Fibroblast of villous mesenchyme (primary cell): ENCODE measurements around the gene SLIT1. TPM values are rescaled to one million over a fixed set of nuclear protein-coding genes. Genes with fewer than 3 reads are reported as not detected.

Source experiments
- DNase-seq: peaks from one replicate; pipeline ENCODE4 v3.0.0-alpha.2; 2010; ENCODE audit warnings: low read depth
- H3K4me3 ChIP-seq: 2 replicates; pipeline ENCODE4 v1.5.1; 2011; ENCODE audit warnings: low read depth, mild to moderate bottlenecking, low read length
- total RNA-seq: library from RNA; depleted of rRNA; stranded (reverse); fragments of >200 nt; gene quantifications from 2 replicates; pipeline ENCODE4 v1.2.3, GENCODE V29; 2012
- TF ChIP-seq, protein P1 (sequence below): IDR thresholded peaks from 2 replicates; pipeline ENCODE4 v1.5.1; 2012; ENCODE audit warnings: low read depth, mild to moderate bottlenecking, low read length; ENCODE audit not compliant: insufficient read depth

The SLIT1 gene
- total RNA-seq, 1 donor = not detected

DNA sequence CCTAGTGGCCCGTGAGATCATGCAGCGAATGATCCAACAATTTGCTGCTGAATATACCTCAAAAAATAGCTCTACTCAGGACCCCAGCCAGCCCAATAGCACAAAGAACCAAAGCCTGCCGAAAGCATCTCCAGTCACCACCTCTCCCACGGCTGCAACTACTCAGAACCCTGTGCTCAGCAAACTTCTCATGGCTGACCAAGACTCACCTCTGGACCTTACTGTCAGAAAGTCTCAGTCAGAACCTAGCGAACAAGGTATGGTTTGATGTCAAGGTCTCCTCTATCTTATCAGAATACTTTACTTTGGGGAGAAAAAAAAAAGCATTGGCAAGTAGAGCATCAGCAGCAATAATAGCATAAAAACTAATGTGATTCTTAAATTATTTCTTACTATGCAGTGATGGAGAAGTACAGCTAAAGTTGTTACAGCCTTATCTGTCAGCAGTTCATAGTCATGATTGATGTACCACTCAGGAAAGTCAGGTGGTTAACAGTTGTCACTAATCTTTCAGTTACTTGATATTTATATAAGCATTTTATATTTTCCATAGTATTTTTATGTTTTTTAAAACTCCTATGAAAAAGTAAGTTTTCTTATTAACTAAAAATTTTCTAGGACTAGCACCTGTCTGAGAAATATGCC, 236.6 kb downstream of the SLIT1 start:
- no peak for DNase-seq
- no peak overlapping the region for H3K4me3 ChIP-seq
- TF ChIP-seq, protein P1, sequence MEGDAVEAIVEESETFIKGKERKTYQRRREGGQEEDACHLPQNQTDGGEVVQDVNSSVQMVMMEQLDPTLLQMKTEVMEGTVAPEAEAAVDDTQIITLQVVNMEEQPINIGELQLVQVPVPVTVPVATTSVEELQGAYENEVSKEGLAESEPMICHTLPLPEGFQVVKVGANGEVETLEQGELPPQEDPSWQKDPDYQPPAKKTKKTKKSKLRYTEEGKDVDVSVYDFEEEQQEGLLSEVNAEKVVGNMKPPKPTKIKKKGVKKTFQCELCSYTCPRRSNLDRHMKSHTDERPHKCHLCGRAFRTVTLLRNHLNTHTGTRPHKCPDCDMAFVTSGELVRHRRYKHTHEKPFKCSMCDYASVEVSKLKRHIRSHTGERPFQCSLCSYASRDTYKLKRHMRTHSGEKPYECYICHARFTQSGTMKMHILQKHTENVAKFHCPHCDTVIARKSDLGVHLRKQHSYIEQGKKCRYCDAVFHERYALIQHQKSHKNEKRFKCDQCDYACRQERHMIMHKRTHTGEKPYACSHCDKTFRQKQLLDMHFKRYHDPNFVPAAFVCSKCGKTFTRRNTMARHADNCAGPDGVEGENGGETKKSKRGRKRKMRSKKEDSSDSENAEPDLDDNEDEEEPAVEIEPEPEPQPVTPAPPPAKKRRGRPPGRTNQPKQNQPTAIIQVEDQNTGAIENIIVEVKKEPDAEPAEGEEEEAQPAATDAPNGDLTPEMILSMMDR = no peak

Other genes starting within 250 kb of the SLIT1 start
- gene ARHGAP19, start 106.7 kb upstream of the SLIT1 start, total RNA-seq = 8.1 and 13.4 TPM in 2 replicates
- gene FRAT1, start 133.3 kb upstream of the SLIT1 start, total RNA-seq = 1.7 and 2.3 TPM in 2 replicates
- 5.2 and 5.8 TPM in 2 replicates for gene FRAT2, start 148.8 kb upstream of the SLIT1 start, total RNA-seq
- gene RRP12, start 215.4 kb upstream of the SLIT1 start, total RNA-seq = 23.2 and 25.5 TPM in 2 replicates
- gene PGAM1, start 240.2 kb upstream of the SLIT1 start, total RNA-seq = 378 and 443 TPM in 2 replicates